Measurements from ENCODE around the gene ZNF335. TPM values are rescaled to one million over a fixed set of nuclear protein-coding genes. Genes with fewer than 3 reads are reported as not detected.

The ZNF335 gene
- total and polyA plus RNA-seq, 11 donors, result 5.6 to 14.9 (median 7.5) TPM

- peak in 3 of 5 donors; percentile 50 to 66 (median 62) for DNase-seq
- peak overlapping the region in 6 of 12 donors; percentile 1 to 81 (median 27) for H3K27ac ChIP-seq
- no peak overlapping the region for H3K4me3 ChIP-seq
- no peak for TF ChIP-seq POLR2A (IDR thresholded peaks at IDR 0.05)
- TF ChIP-seq, protein P1, sequence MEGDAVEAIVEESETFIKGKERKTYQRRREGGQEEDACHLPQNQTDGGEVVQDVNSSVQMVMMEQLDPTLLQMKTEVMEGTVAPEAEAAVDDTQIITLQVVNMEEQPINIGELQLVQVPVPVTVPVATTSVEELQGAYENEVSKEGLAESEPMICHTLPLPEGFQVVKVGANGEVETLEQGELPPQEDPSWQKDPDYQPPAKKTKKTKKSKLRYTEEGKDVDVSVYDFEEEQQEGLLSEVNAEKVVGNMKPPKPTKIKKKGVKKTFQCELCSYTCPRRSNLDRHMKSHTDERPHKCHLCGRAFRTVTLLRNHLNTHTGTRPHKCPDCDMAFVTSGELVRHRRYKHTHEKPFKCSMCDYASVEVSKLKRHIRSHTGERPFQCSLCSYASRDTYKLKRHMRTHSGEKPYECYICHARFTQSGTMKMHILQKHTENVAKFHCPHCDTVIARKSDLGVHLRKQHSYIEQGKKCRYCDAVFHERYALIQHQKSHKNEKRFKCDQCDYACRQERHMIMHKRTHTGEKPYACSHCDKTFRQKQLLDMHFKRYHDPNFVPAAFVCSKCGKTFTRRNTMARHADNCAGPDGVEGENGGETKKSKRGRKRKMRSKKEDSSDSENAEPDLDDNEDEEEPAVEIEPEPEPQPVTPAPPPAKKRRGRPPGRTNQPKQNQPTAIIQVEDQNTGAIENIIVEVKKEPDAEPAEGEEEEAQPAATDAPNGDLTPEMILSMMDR (IDR thresholded peaks at IDR 0.05), result no peak
- 74 to 86% (median 81%) methylated on average over 14 to 20 of the region's 20 CpGs for WGBS, 4 donors
- peaks cover 2 to 100% (median 98%) of the 10 kb centered on the region in 9 donors for H3K36me3 ChIP-seq
- H3K9me3 ChIP-seq, result no peaks in the 10 kb centered on the region
- intact Hi-C loops (cut with DNase I), result no loop called here
- H3K27me3 ChIP-seq, result no peaks in the 10 kb centered on the region
- peak in 3 of 4 donors; percentile 41 to 56 (median 49) for ATAC-seq
- peaks cover 0 to 39% (median 0%) of the 10 kb centered on the region in 12 donors for H3K4me1 ChIP-seq
Observed at GRCh38 chr20:45946149-45946970, 25.6 kb downstream of the ZNF335 start.

DNA sequence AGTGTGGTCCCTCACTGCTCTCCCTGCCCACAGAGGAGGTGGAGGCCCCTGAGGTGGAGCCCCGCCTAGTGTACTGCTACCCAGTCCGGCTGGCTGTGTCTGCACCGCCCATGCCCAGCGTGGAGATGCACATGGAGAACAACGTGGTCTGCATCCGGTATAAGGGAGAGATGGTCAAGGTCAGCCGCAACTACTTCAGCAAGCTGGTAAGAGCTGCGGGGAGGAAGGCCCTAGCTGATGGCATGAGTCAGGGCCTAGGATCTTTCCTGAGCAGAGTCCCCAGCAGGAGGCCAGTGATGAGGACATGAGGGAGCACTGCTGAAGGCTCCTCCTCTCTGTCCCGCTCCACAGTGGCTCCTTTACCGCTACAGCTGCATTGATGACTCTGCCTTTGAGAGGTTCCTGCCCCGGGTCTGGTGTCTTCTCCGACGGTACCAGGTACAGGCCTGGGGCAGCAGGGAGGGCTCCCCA is 26.3 kb downstream of the ZNF335 start:
- Histone ChIP-seq H3K4me1 (peaks cover 0 to 39% (median 0%) of the 10 kb centered on the region in 12 donors), H3K9me3 (no peaks in the 10 kb centered on the region), H3K27ac (peak overlapping the region in 4 of 12 donors; percentile 18 to 81 (median 37)), H3K4me3 (no peak overlapping the region), H3K36me3 (peaks cover 2 to 100% (median 98%) of the 10 kb centered on the region in 9 donors), H3K27me3 (no peaks in the 10 kb centered on the region)
- no peak for TF ChIP-seq POLR2A (IDR thresholded peaks at IDR 0.05)
- TF ChIP-seq, protein P1 (IDR thresholded peaks at IDR 0.05), result no peak
- DNase-seq, result no peak
- peak in 1 of 4 donors; percentile 4 for ATAC-seq
- WGBS, 4 donors, result 83 to 90% (median 87%) methylated on average over 6 to 13 of the region's 13 CpGs
- intact Hi-C loops (cut with DNase I), result no loop called here

- Histone ChIP-seq H3K4me3 (no peak overlapping the region), H3K27me3 (no peaks in the 10 kb centered on the region), H3K36me3 (peaks cover 2 to 100% (median 98%) of the 10 kb centered on the region in 9 donors), H3K9me3 (no peaks in the 10 kb centered on the region), H3K27ac (peak overlapping the region in 1 of 12 donors; percentile 81), H3K4me1 (peaks cover 0 to 39% (median 0%) of the 10 kb centered on the region in 12 donors)
- no peak for ATAC-seq
- intact Hi-C loops (cut with DNase I), result no loop called here
- TF ChIP-seq POLR2A (IDR thresholded peaks at IDR 0.05), result no peak
- TF ChIP-seq, protein P1 (IDR thresholded peaks at IDR 0.05), result no peak
- 79 to 88% (median 87%) methylated on average over 18 to 19 of the region's 19 CpGs for WGBS, 4 donors
- DNase-seq, result no peak
Observed at GRCh38 chr20:45944965-45945677, 26.9 kb downstream of the ZNF335 start.
